Esophagus muscularis mucosa (tissue), 4 donors: ENCODE results near the gene MBOAT7. TPM values are rescaled to one million over a fixed set of nuclear protein-coding genes. Genes with fewer than 3 reads are reported as not detected.

Source experiments
- DNase-seq: peaks from one replicate; pipeline ENCODE4 v3.0.0-alpha.2; 2017; ENCODE audit errors: extremely low spot score
- H3K27ac ChIP-seq, 4 donors: fragments of 200-600 bp; sonication (generic); replicated peaks in 1 of 4; 1 replicate in 3 of 4; 2 replicates in 1 of 4; pipeline ENCODE4 v1.5.1; 2016 to 2019; ENCODE audit warnings: mild to moderate bottlenecking in 1 of 4
- H3K27me3 ChIP-seq, 4 donors: fragments of 200-600 bp; sonication (generic); one replicate each; pipeline versions ENCODE4 v1.5.1 to v1.6.0; 2016 to 2019
- H3K36me3 ChIP-seq, 4 donors: fragments of 200-600 bp; sonication (generic); one replicate each; pipeline ENCODE4 v1.5.1; 2016 to 2019
- H3K4me1 ChIP-seq, 4 donors: fragments of 200-600 bp; sonication (generic); one replicate each; pipeline ENCODE4 v1.5.1; 2016 to 2019
- H3K4me3 ChIP-seq, 4 donors: fragments of 200-600 bp; sonication (generic); 1 replicate in 2 of 4; 2 replicates in 2 of 4; pipeline ENCODE4 v1.5.1; 2016 to 2019; ENCODE audit warnings: mild to moderate bottlenecking in 4 of 4, moderate library complexity in 1 of 4
- H3K9me3 ChIP-seq, 4 donors: fragments of 200-600 bp; sonication (generic); 1 replicate in 3 of 4; 2 replicates in 1 of 4; pipeline ENCODE4 v1.5.1; 2016 to 2019
- CTCF ChIP-seq, 3 experiments: fragments of 200-600 bp in 2 of 3; fragments of 450-650 bp in 1 of 3; sonication (generic) in 2 of 3; IDR thresholded peaks; one replicate each; pipeline ENCODE4 v1.5.1; 2017 to 2019; ENCODE audit warnings: antibody characterized with exemption in 3 of 3, mild to moderate bottlenecking in 2 of 3, moderate library complexity in 1 of 3
- EP300 ChIP-seq: sonication (generic); formaldehyde crosslinking; IDR thresholded peaks from one replicate; pipeline ENCODE4 v1.6.1; 2017; ENCODE audit warnings: antibody characterized with exemption
- POLR2A ChIP-seq: fragments of 450-650 bp; IDR thresholded peaks from one replicate; pipeline ENCODE4 v1.6.1; 2017; ENCODE audit warnings: antibody characterized with exemption, moderate library complexity, mild to moderate bottlenecking, low read depth
- POLR2AphosphoS5 ChIP-seq, 2 donors: sonication (generic); formaldehyde crosslinking; IDR thresholded peaks; one replicate each; pipeline ENCODE4 v1.6.1; 2017; ENCODE audit warnings: antibody characterized with exemption in 2 of 2
- WGBS: methylation state at CpG from one replicate; pipeline ENCODE4 v1.1.5; 2018; 5-methylcytosine and 5-hydroxymethylcytosine counted together
- intact Hi-C: fragments of 100-400 bp; cut with DNase I; formaldehyde crosslinking; loops from one replicate; pipeline ENCODE4 v1.15.1; 2023
- total RNA-seq, 4 donors: library from RNA; depleted of rRNA; stranded (reverse); fragments of >200 nt; gene quantifications; one replicate each; pipeline versions ENCODE4 v1.1.0 to v1.2.1, GENCODE V29; 2016

Gene MBOAT7
- total RNA-seq, 4 donors from 2014 or later, result 40.3 to 83.2 (median 59.4) TPM

- 9% methylated on average over 11 of the region's 25 CpGs for WGBS
Measured at GRCh38 chr19:54168174-54168917, 21.0 kb downstream of the MBOAT7 start.

GRCh38 chr19:54165222-54165621, 24.2 kb downstream of the MBOAT7 start:
- H3K9me3 ChIP-seq, result no peaks in the 10 kb centered on the region
- H3K4me1 ChIP-seq, result peaks cover 37 to 50% (median 47%) of the 10 kb centered on the region in 4 donors
- WGBS, result 90% methylated on average over 25 of the region's 25 CpGs
- intact Hi-C loops, result loop anchor here (5.0 kb wide), 1 partner anchor 37 kb away; the partner anchor contains the start of gene RPS9
- no peaks in the 10 kb centered on the region for H3K36me3 ChIP-seq
- no peak for TF ChIP-seq EP300
- TF ChIP-seq CTCF (IDR thresholded peaks at IDR 0.05), result no peak
- TF ChIP-seq POLR2AphosphoS5 (IDR thresholded peaks at IDR 0.05), result no peak
- TF ChIP-seq POLR2A, result no peak
- no peak overlapping the region for H3K4me3 ChIP-seq
- H3K27me3 ChIP-seq, result peaks cover 0 to 39% (median 7%) of the 10 kb centered on the region in 4 donors
- no peak overlapping the region for H3K27ac ChIP-seq
- no peak for DNase-seq

More at GRCh38 chr19:54168174-54168917, 21.0 kb downstream of the MBOAT7 start:
- Histone ChIP-seq H3K36me3 (no peaks in the 10 kb centered on the region), H3K4me1 (peaks cover 12 to 28% (median 18%) of the 10 kb centered on the region in 4 donors), H3K4me3 (peak overlapping the region in 1 of 4 donors; percentile 7), H3K9me3 (no peaks in the 10 kb centered on the region), H3K27me3 (peaks cover 0 to 58% (median 13%) of the 10 kb centered on the region in 4 donors), H3K27ac (no peak overlapping the region)
- intact Hi-C loops, result loop anchor here (5.0 kb wide), 1 partner anchor 34 kb away; the partner anchor contains the start of gene RPS9
- DNase-seq, result peak; percentile 97
- TF ChIP-seq POLR2A (no peak), CTCF (IDR thresholded peaks at IDR 0.05) (peak; percentile 79 to 89 (median 81)), POLR2AphosphoS5 (IDR thresholded peaks at IDR 0.05) (no peak), EP300 (no peak)

- Histone ChIP-seq H3K27me3 (peaks cover 0 to 39% (median 7%) of the 10 kb centered on the region in 4 donors), H3K4me1 (peaks cover 39 to 53% (median 49%) of the 10 kb centered on the region in 4 donors), H3K36me3 (no peaks in the 10 kb centered on the region), H3K9me3 (no peaks in the 10 kb centered on the region), H3K4me3 (peak overlapping the region in 2 of 4 donors; percentile 16 to 39), H3K27ac (no peak overlapping the region)
- intact Hi-C loops, result loop anchor here (5.0 kb wide), 1 partner anchor 38 kb away; the partner anchor contains the start of gene RPS9
- WGBS, result 14% methylated on average over 18 of the region's 37 CpGs
- TF ChIP-seq CTCF (IDR thresholded peaks at IDR 0.05), result no peak
- TF ChIP-seq EP300, result no peak
- no peak for TF ChIP-seq POLR2AphosphoS5 (IDR thresholded peaks at IDR 0.05)
- TF ChIP-seq POLR2A, result no peak
- no peak for DNase-seq
Measured at GRCh38 chr19:54164369-54165068, 24.9 kb downstream of the MBOAT7 start.

- TF ChIP-seq EP300 (no peak), POLR2AphosphoS5 (IDR thresholded peaks at IDR 0.05) (no peak), CTCF (IDR thresholded peaks at IDR 0.05) (no peak), POLR2A (no peak)
- 71% methylated on average over 14 of the region's 14 CpGs for WGBS
- DNase-seq, result no peak
- peaks cover 0 to 33% (median 7%) of the 10 kb centered on the region in 4 donors for H3K27me3 ChIP-seq
- peaks cover 45 to 60% (median 56%) of the 10 kb centered on the region in 4 donors for H3K4me1 ChIP-seq
- peaks cover 3 to 5% (median 4%) of the 10 kb centered on the region in 4 donors for H3K36me3 ChIP-seq
- no peaks in the 10 kb centered on the region for H3K9me3 ChIP-seq
- intact Hi-C loops, result no loop called here
- peak overlapping the region in 3 of 4 donors; percentile 92 to 97 (median 93) for H3K27ac ChIP-seq
- peak overlapping the region; percentile 46 to 66 (median 51) for H3K4me3 ChIP-seq
Measured at GRCh38 chr19:54162884-54163283, 26.5 kb downstream of the MBOAT7 start.
